NCI-H187 treated with DMSO at 0.1 percent for 48 hours (cell line): ENCODE data around the gene KRTAP8-1.

ENCODE experiments used
- DNase-seq: peaks from one replicate; lab custom pipeline; 2025; lab: John Stamatoyannopoulos, UW

KRTAP8-1 gene, protein sequence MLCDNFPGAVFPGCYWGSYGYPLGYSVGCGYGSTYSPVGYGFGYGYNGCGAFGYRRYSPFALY

DNA sequence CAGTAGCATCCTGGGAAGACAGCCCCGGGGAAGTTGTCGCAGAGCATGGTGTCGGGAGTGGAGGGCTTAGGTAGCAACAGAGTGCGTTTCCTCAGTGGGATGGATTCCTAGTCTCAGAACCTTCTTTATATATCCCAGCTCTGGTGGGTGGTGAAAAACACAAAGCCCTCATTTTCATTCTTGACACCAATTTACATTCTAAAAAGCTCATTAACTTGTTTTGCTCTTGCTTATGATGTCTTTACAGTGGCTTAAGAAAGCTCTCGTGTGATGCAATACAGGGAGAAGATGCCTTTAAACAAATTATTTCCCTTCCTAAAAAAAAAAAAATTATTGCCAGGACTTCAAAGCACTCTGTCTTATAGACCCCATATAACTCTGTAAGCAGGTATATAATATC lies at the start of gene KRTAP8-1:
TSS of gene KRTAP8-1 (minus strand) at position 101 of the 400 bp plus-strand sequence. CDS start at position 47, 54 bp downstream.
- no peak for DNase-seq

DNA sequence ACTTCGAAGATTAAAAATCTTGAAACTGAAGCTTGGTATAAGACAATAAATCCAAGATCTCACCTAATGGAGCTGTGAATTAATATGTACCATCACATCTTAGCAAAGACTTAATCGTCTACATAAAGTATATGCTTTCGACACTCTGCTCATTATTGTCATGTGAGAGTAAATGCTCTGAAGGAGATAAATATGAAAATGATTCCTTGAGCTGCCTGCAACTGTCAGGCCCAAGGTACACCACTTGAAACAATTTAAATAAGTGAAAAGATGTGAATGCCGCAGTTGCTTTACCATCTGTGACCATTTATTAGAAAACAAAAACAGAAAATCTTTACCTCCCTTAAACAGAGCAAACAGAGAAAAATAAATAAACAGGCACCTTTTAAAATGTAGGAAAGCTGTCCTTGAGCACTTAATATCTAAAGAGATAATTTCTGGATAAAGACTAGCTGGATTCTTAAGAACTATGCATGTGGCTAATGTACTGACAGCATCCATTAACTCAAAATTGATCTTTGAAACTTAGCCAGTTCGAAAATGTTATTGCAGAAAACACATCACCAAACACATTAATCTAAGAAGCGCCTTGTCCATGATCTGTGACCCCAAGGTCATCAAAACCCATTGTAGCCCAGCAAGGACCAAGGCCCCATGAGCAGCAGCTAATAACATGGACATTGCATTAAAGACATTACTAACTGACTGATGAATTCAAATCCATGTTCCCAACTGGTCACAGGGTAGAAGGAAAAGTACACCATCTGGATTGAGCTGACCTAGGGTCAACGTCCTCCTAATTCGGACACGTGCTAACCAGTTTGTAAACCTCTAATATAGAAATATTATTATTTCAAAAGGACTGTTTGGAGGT lies 34.8 kb upstream of the KRTAP8-1 start:
- DNase-seq: no peak

DNA sequence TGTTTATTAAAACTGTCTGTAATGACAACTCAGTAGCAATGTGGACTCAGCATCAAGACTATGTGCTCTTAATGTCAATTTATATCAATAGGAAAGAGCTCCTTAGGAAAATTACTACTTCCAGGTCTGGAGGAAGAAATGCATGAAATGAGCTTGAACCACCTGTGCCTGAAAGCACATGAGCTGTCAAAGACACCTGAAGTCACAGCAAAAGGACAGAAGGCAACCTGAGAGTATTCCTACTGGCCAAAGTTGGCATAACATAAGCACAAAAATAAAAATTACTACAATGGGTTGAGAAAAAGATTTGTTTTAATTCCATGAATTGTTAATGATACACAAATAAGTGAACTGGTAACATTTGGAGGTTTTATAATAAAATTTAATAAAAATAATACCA lies 29.9 kb upstream of the KRTAP8-1 start:
- no peak for DNase-seq

DNA sequence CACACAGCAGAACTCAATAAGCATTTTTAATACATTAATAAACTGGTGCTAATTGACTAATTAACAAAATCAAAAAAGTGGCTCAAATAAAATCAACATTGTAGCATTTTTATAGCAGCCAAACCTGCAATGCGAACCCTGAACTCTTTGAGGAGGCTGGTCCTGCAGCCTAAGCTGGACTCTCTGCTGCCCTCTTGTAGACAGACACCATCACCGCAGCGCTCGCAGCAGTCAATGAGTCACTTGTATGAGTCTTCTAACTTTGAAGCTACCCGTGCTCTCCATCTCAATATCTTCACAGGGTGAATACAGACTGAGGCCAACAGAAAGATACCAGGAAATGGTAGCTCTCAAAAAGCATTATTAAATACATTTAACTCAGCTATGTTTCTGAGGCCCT lies 26.2 kb upstream of the KRTAP8-1 start:
- no peak for DNase-seq

DNA sequence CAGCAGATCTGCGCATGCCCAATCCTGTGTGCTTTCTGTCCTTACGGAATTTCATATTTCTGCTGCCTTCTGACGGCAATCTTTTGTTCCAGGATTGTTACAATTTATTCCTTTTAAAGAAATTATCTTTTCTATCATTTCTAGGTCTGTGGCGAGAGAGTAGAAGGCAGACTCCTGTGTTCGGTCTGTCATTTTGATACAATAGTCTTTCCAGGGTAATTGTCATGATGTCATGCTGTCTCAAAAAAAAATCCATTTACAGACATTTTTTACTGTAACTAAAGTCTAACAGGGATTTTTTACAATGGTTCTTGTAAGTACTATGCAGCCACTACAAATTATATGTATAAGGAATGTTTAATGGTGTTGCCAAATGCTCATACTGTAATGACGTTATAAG lies 25.5 kb upstream of the KRTAP8-1 start:
- DNase-seq: no peak

DNA sequence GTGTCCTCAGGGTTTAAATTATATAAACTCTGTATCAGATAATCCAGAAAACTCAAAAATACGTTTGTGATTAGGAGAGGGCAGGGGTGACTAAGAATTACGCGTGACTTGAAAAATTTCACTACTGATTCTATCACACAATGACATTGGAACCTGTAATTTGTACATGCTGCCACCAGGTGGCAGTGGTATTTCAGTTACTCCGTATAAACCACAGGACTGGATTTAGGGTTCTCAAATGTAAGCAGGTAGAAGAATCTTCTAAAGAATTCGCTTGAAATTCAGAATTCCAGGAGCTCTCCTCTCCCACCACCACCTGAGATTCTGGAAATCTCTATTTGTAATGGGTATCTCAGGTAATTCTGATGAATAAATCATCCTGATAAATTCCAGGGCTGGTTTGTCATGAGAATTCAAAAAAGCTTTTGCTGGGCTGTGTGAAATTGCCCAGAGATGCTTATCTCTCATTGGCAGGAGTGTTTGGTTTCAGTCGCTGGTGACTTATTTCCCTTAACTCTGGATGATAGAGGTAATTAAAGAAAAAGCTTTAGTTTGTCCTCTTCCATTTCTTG lies 18.2 kb upstream of the KRTAP8-1 start:
- DNase-seq: no peak

DNA sequence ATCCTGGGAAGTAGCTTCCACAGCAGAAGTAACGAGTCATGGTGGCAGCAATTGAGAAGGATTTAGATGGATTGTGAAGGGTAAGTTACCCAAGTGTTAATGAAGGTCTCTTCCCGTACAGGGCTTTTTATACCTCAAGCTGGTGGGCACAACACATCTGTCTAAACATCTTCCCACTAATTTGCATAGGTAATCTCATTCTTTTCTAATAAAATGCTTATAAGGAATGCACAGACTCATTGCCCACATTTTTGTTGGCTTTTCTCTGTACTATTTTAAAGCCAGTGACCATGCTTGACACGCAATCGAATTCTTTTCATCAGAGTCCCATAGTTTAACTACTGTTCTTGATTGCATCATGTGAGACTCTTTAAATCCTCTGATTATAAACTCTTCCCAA lies 16.6 kb upstream of the KRTAP8-1 start, which contains the start of gene KRTAP7-1:
TSS of gene KRTAP7-1 (minus strand) at position 101 of the 400 bp plus-strand sequence. CDS start at position 40, 61 bp downstream.
- DNase-seq: no peak

DNA sequence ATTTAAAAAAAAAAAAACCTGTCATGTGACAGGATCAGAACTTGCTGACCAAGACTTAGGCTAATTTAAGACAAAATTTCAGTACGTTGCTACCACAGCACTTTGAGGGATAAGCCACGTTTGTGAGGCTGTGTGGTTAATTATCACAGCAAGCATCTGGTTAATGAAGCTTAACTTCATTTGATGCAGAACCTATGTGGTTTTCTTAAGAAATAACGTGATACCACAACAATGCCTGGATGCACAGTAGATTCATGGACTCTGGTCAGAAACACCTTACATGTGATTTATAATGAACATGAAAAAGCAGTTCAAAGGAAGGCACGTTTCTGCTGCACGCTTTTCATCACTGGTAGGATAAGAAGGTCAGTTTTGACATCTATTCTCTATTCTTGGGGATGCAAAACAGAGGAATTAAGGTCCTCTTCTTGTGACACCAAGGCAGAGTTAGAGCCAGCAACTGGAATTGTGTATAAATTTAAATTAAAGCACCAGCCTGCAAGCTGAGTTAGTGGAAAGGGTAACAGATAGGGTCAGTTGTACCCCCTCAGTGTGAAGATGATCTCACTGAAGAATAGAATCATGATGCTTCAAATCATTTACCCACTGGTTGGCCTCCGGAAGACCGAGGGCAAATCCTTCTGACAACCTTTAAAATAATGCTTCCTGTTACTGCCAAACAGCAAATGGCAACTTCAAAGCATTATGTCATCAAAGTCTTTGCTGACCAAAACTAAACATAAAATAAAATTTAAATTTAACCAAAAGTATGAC lies 6.0 kb upstream of the KRTAP8-1 start:
- DNase-seq: no peak

DNA sequence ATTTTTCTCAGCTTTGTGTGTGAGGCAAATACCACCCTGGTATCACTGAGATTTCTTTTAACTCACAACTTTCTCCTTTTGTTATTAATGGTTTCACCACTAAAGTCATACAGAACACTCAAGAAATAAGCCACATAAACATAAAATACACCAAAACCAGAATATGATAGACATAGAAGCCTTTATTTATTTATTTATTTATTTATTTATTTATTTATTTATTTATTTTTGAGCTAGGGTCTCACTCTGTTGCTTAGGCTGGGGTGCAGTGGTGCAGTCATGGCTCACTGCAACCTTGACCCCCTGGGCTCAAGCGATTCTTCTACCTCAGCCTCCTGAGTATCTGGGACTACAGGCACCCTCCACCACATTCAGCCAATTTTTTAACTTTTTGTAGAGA lies 12.5 kb downstream of the KRTAP8-1 start:
- DNase-seq: no peak

DNA sequence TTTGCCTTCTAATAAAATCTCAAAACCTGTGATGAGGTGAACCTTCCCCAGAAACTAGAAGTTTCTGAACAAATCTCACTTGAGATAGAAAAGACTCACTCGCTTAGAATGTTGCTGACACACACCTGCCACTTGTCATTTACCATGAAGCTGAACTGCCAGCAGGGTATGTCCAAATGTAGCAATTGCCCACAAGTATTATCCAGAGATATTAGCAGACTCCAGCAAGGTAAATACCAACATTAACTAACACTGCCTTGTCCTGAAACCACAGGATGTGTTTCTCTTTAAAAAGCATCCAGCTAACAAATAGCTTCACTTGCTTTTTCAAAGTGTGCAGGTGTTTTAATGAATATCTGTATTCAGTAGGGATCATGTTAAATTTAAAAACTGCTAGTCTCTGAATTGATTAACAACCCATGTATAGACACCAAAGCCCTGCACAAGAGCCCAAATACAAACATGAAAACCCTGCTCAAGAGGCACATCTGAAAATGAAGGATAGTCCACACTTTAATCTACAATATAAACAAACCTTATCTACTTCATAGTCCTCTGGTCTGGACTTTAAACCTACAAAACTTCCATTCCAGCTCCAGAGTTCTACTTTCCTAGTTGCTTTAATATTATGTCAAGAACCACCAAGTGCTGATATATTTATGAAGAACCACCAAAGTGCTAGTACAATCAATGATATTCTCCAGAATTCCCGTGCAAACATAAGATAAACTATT lies 19.3 kb downstream of the KRTAP8-1 start:
- DNase-seq: no peak

DNA sequence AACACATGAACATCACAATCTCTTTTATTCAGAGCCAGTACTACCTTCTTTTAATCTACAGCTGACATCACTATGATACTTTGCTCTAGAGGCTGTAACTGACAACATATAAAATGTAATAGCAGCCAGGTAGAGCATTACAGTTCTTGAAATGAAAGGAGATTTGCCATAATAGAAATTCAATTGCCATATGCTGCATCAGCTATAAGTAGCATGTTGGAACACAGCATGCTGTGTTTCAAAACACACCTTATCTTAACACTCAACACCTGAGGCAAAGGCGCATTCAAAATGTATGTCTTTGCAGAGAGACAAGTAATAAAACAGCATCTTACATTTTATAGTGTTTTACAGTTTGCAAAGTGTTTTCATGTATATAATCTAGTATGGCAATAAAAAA lies 33.8 kb downstream of the KRTAP8-1 start:
- DNase-seq: no peak

DNA sequence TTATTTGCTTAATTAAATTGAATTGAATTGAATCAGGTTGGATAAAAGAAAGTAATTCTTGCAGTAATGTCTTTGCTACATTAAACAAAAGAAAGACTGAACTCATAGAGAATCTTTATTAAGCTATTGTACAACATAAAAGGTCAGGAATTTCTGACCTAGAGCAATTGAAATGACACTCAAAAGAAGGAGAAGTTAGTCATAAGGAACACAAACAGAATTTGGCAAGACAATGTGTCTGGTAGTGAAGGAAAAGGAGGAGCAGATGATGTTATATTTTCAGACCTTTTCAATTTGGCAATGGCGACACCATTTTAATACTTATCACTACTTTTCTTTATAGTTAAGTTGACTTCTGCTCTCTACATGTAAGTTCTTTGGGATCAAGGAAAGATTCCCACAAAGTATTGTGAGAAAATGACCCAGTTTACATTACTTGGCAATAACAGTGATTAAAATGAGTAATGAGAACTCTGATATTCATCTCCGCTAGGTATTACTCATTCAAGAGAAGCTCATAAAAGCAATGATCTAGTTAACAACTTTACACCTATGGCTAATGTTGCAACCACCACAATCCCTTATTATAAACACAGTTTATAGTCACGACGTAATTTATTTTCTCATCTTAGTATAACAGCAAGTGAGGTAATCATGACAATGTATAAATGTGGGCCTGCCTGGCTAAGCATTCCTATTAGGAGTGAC lies 43.2 kb downstream of the KRTAP8-1 start:
- DNase-seq: no peak
